Measurements from ENCODE around the gene WDR82. TPM values are rescaled to one million over a fixed set of nuclear protein-coding genes. Genes with fewer than 3 reads are reported as not detected.

Gene WDR82
- total and polyA plus RNA-seq, 8 donors, result 60.2 to 124 (median 108) TPM

- no peak overlapping the region for H3K27ac ChIP-seq
- TF ChIP-seq CTCF (IDR thresholded peaks at IDR 0.05), result no peak
- no peak overlapping the region for H3K4me3 ChIP-seq
- no peaks in the 10 kb centered on the region for H3K27me3 ChIP-seq
- intact Hi-C loops (cut with DNase I), result loop anchor here in 1 of 2 donors (10.0 kb wide), 1 partner anchor 116 kb away; no protein-coding TSS in a partner anchor
- no peak for ATAC-seq
- no peaks in the 10 kb centered on the region for H3K9me3 ChIP-seq
- peaks cover 0 to 70% of the 10 kb centered on the region in 2 donors for H3K36me3 ChIP-seq
- H3K4me1 ChIP-seq, result peaks cover 0 to 33% of the 10 kb centered on the region in 2 donors
- no peak for DNase-seq
Observed at GRCh38 chr3:52228751-52229291, 49.6 kb downstream of the WDR82 start.

DNA sequence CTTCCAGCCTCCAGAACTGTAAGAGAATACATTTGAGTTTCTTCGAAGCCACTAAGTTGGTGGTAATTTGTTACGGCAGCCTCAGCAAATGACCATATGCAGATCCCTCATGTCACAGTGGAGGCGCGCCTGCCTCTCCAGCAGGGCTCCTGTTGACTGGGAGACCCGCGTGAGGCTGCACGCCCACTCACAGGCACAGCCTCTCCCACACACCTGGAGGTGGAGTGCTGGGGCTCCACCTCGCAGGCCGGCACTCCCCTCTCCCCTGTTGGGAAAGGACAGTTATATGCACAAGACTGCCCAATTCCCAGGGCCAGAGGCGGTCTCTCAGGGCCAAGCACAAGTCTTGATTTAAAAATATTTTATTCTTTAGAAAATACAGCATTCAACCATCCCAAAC lies 50.2 kb downstream of the WDR82 start:
- TF ChIP-seq CTCF (IDR thresholded peaks at IDR 0.05), result no peak
- Histone ChIP-seq H3K27me3 (no peaks in the 10 kb centered on the region), H3K27ac (no peak overlapping the region), H3K4me3 (no peak overlapping the region), H3K4me1 (peaks cover 0 to 31% of the 10 kb centered on the region in 2 donors), H3K36me3 (peaks cover 0 to 68% of the 10 kb centered on the region in 2 donors), H3K9me3 (no peaks in the 10 kb centered on the region)
- no peak for DNase-seq
- no peak for ATAC-seq
- intact Hi-C loops (cut with DNase I), result loop anchor here in 1 of 2 donors (10.0 kb wide), 1 partner anchor 117 kb away; no protein-coding TSS in a partner anchor

DNA sequence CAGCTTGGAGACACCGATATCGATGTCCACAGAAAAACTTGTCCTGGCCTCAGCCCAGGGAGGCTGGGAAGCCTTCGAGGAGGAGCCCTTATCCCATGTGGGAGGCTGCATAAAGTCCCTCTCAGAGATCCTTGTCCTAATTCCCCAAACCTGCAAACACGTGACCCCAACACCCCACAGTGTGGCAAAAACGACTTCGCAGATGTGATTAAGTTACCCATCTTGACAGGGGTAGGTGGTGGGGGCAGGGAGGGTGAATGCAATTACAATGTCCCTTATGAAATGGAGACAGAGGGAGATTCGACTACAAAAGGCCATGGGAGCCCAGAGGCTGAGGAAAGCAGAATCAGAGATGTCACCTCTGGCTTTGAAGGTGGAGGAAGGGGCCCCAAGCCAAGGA lies 50.7 kb downstream of the WDR82 start:
- no peak for ATAC-seq
- intact Hi-C loops (cut with DNase I), result loop anchor here in 1 of 2 donors (10.0 kb wide), 1 partner anchor 117 kb away; no protein-coding TSS in a partner anchor
- TF ChIP-seq CTCF (IDR thresholded peaks at IDR 0.05), result no peak

GRCh38 chr3:52227117-52227516 lies 51.3 kb downstream of the WDR82 start:
- H3K4me3 ChIP-seq, result no peak overlapping the region
- no peaks in the 10 kb centered on the region for H3K9me3 ChIP-seq
- ATAC-seq (no peak), DNase-seq (no peak)
- intact Hi-C loops (cut with DNase I), result loop anchor here in 1 of 2 donors (10.0 kb wide), 1 partner anchor 118 kb away; no protein-coding TSS in a partner anchor
- H3K27me3 ChIP-seq, result no peaks in the 10 kb centered on the region
- peaks cover 0 to 63% of the 10 kb centered on the region in 2 donors for H3K36me3 ChIP-seq
- H3K4me1 ChIP-seq, result peaks cover 0 to 30% of the 10 kb centered on the region in 2 donors
- no peak overlapping the region for H3K27ac ChIP-seq
- no peak for TF ChIP-seq CTCF (IDR thresholded peaks at IDR 0.05)

More for the DNA sequence above, 50.7 kb downstream of the WDR82 start:
- DNase-seq, result no peak
- Histone ChIP-seq H3K4me3 (no peak overlapping the region), H3K9me3 (no peaks in the 10 kb centered on the region), H3K4me1 (peaks cover 0 to 27% of the 10 kb centered on the region in 2 donors), H3K27me3 (no peaks in the 10 kb centered on the region), H3K36me3 (peaks cover 0 to 68% of the 10 kb centered on the region in 2 donors), H3K27ac (no peak overlapping the region)

- Histone ChIP-seq H3K27ac (no peak overlapping the region), H3K36me3 (peaks cover 0 to 62% of the 10 kb centered on the region in 2 donors), H3K4me3 (no peak overlapping the region), H3K4me1 (peaks cover 0 to 28% of the 10 kb centered on the region in 2 donors), H3K27me3 (no peaks in the 10 kb centered on the region), H3K9me3 (no peaks in the 10 kb centered on the region)
- ATAC-seq, result no peak
- no peak for DNase-seq
- no peak for TF ChIP-seq CTCF (IDR thresholded peaks at IDR 0.05)
- intact Hi-C loops (cut with DNase I), result loop anchor here in 1 of 2 donors (10.0 kb wide), 1 partner anchor 118 kb away; no protein-coding TSS in a partner anchor
Observed at GRCh38 chr3:52226229-52226817, 52.1 kb downstream of the WDR82 start.

Measured in left lung (tissue), 10 donors.